Heart right ventricle (tissue), 16 donors: ENCODE measurements around the gene ADRB1. TPM values are rescaled to one million over a fixed set of nuclear protein-coding genes. Genes with fewer than 3 reads are reported as not detected.

Source experiments
- ATAC-seq, 8 donors: fragments of 200-7000 bp; cut with Tn5 transposase; one replicate each; pipeline ENCODE4 v1.9.1; 2020; ENCODE audit warnings: mild to moderate bottlenecking in 8 of 8, moderate library complexity in 8 of 8, moderate number of reproducible peaks in 1 of 8
- DNase-seq, 2 donors: peaks; one replicate each; pipeline ENCODE4 v3.0.0-alpha.2; 2020
- H3K27ac ChIP-seq, 10 donors: fragments of 200-600 bp; sonication (generic) in 2 of 10; one replicate each; pipeline versions ENCODE4 v1.5.0 to v1.8.0; 2020 to 2022; ENCODE audit warnings: mild to moderate bottlenecking in 3 of 10
- H3K27me3 ChIP-seq, 7 donors: fragments of 200-600 bp; one replicate each; pipeline ENCODE4 v1.8.0; 2021 to 2022; ENCODE audit warnings: mild to moderate bottlenecking in 2 of 7
- H3K36me3 ChIP-seq, 9 donors: fragments of 200-600 bp; sonication (generic) in 1 of 9; one replicate each; pipeline versions ENCODE4 v1.5.0 to v1.8.0; 2020 to 2022; ENCODE audit warnings: mild to moderate bottlenecking in 2 of 9
- H3K4me1 ChIP-seq, 9 donors: fragments of 200-600 bp; sonication (generic) in 1 of 9; one replicate each; pipeline versions ENCODE4 v1.5.0 to v1.8.0; 2020 to 2022; ENCODE audit warnings: mild to moderate bottlenecking in 4 of 9
- H3K4me3 ChIP-seq, 10 donors: fragments of 200-600 bp; sonication (generic) in 2 of 10; one replicate each; pipeline versions ENCODE4 v1.5.0 to v1.8.0; 2020 to 2022; ENCODE audit warnings: mild to moderate bottlenecking in 7 of 10, moderate library complexity in 2 of 10
- H3K9me3 ChIP-seq, 11 donors: fragments of 200-600 bp in 10 of 11; sonication (generic) in 2 of 11; one replicate each; pipeline versions ENCODE4 v1.5.0 to v1.8.0; 2013 to 2022; ENCODE audit warnings: mild to moderate bottlenecking in 2 of 11, control low read depth in 1 of 11, moderate library complexity in 1 of 11
- WGBS, 2 donors: extraction: QIAGEN DNeasy Blood & Tissue Kit; methylation state at CpG; one replicate each; pipeline ENCODE4 v1.1.7; 2013; ENCODE audit warnings: inconsistent platforms in 1 of 2; 5-methylcytosine and 5-hydroxymethylcytosine counted together
- intact Hi-C, 10 donors: fragments of 100-400 bp; cut with DNase I; formaldehyde crosslinking; loops; one replicate each; pipeline versions ENCODE4 v1.11.1 to v1.14.2; 2022
- polyA plus RNA-seq, 2 donors: library from polyadenylated mRNA; stranded (reverse); fragments of 200-250 nt; gene quantifications; one replicate each; pipeline ENCODE4 v1.2.3, GENCODE V29; 2013
- total RNA-seq, 10 donors: library from RNA; stranded (reverse); fragmentation: NEBNext Ultra II Directional in 3 of 10; extraction: Animal tissue kit (Norgen Biotek cat#: 25700) in 3 of 10; gene quantifications; one replicate each; pipeline versions ENCODE4 v1.2.1 to v1.2.4, GENCODE V29; 2021 to 2023
- TF ChIP-seq, protein P1 (sequence below), 9 donors: fragments of 200-600 bp; sonication (generic) in 2 of 9; IDR thresholded peaks; one replicate each; pipeline versions ENCODE4 v1.5.0 to v1.8.0; 2021 to 2022; ENCODE audit warnings: antibody characterized with exemption in 9 of 9, mild to moderate bottlenecking in 5 of 9, moderate library complexity in 1 of 9
- donor health status: Arrhythmogenic right ventricular cardiomyopathy.
- donor health status: ischemic (EF 13 %, LVEDD 7.1; RV severe dilation, severe dysfunction).
- donor health status: healthy with polysubstance abuse.
- donor health status: DM: no; HTN: yes; CAD: no.
- donor health status: DM: no; HTN: no; CAD: no.
- donor health status: ischemic (EF 25% LVEDD 6.9; RV normal size, moderate dysfunction).
- donor health status: ischemic (EF 25% LVEDD 5.7; RV mildly dilated, moderate dysfunction).
- donor health status: healthy.
- donor health status: DM: yes; HTN: yes; CAD: no.
- donor health status: Ischemic cardiomyopathy.
- donor health status: ischemic (EF 35%, LVEDD 5.7; RV mildly dilated, moderate dysfunction).
- donor health status: nonischemic (EF 11% LVEDD 7.7; RV severe dilation, severe dysfunction).
- donor health status: DM: yes; HTN: yes; CAD: no.
- donor health status: PGD.
- donor health status: ischemic (EF 29% LVEDD 5.4; RV normal size, mild dysfunction).
- donor health status: nonischemic (EF 23%, LVEDD 6.1; RV moderate dilation, normal function).

ADRB1 gene
- total and polyA plus RNA-seq, 12 donors, result 4.7 to 98.7 (median 36.0) TPM

DNA sequence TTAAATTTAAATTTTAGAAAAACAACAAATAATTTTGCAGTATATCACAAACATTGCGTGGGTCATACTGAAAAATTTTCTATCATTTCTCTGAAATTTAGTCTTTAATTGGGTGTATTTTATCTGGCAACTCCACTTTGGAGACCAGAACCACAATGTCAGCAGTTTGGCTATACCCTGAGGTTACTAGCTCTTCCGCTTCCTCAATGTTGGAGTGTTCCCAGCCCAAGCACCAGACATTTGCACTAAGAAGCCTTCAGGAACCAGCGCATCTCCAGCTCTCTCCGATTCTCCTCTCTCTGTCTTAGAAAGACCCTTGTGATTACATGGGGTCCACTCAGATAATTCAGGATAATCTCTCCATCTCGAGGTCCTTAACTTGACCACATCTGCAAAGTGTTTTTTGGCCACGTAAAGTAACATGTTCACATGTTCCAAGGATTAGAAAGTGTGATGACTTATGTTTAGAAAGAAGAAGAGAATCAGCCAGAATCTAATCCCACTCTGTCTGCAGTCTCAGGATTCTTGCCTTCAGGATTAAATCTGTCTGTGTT is 43.1 kb upstream of the ADRB1 start:
- Histone ChIP-seq H3K4me3 (no peak overlapping the region), H3K27me3 (no peaks in the 10 kb centered on the region), H3K27ac (no peak overlapping the region), H3K36me3 (no peaks in the 10 kb centered on the region), H3K4me1 (peaks cover 0 to 40% (median 0%) of the 10 kb centered on the region in 9 donors), H3K9me3 (no peaks in the 10 kb centered on the region)
- WGBS, 2 donors, result 90 to 94% methylated on average over 6 of the region's 6 CpGs
- intact Hi-C loops, result no loop called here
- DNase-seq (no peak), ATAC-seq (peak in 3 of 8 donors; percentile 37 to 43 (median 38))
- TF ChIP-seq, protein P1, sequence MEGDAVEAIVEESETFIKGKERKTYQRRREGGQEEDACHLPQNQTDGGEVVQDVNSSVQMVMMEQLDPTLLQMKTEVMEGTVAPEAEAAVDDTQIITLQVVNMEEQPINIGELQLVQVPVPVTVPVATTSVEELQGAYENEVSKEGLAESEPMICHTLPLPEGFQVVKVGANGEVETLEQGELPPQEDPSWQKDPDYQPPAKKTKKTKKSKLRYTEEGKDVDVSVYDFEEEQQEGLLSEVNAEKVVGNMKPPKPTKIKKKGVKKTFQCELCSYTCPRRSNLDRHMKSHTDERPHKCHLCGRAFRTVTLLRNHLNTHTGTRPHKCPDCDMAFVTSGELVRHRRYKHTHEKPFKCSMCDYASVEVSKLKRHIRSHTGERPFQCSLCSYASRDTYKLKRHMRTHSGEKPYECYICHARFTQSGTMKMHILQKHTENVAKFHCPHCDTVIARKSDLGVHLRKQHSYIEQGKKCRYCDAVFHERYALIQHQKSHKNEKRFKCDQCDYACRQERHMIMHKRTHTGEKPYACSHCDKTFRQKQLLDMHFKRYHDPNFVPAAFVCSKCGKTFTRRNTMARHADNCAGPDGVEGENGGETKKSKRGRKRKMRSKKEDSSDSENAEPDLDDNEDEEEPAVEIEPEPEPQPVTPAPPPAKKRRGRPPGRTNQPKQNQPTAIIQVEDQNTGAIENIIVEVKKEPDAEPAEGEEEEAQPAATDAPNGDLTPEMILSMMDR (IDR thresholded peaks at IDR 0.05), result no peak

DNA sequence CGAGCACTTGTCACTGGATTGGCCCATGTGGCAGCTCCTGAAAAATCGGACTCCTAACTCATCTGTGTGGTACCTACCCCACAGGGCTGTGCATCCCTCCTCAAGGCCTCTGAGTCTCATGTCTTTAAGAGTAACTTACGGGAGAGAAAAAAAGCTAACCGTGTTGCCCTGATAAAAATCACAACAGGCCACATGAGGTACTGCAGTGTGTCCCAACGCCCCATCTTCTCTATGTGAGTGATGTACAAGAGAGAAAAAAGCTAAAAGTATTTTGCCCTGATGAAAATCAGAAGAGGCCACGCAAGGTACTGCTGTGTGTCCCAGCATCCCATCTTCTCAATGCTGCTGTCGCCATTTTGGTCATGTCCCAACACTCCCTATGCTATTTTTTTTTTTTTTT is 41.2 kb upstream of the ADRB1 start:
- WGBS, 2 donors, result 82 to 84% methylated on average over 7 of the region's 7 CpGs
- intact Hi-C loops, result no loop called here

DNA sequence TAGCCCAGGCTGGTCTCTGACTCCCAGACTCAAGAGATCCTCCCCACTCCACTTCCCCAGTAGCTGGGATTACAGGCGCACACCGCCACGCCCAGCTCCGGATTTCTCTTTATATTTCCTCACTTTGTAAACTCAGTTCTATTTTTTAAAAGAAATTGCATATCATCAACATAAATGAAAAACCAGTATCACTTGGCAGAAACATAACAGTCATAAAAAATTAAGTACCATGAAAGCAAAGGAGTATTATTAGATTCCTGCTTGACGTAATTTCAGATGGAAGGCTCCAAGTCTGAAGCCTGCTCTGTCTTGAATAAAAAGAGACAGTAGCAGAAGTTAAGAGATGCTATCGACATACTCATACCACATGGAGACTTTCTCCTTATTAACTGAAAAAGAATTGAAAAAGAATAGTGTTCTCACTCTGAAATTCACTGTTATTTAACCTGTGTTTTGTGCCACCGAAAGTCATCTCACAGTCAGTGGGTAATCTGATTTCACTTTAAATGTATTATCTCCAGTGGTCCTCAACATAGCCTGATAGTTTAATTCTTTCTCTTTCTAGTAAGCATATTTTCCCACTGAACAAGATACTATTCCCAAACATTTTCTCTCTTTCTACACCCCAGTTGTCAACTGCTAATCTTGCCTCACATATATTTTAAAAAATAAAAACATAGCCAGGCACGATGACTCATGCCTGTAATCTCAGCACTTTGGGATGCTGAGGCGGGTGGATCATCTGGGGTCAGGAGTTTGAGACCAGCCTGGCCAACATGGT is 40.3 kb upstream of the ADRB1 start:
- Histone ChIP-seq H3K27me3 (no peaks in the 10 kb centered on the region), H3K36me3 (no peaks in the 10 kb centered on the region), H3K4me1 (peaks cover 0 to 30% (median 0%) of the 10 kb centered on the region in 9 donors), H3K27ac (no peak overlapping the region), H3K9me3 (no peaks in the 10 kb centered on the region), H3K4me3 (no peak overlapping the region)
- ATAC-seq (no peak), DNase-seq (no peak)
- WGBS, 2 donors, result 89 to 92% methylated on average over 9 of the region's 9 CpGs
- intact Hi-C loops, result no loop called here
- TF ChIP-seq, protein P1 (IDR thresholded peaks at IDR 0.05), result no peak

More for the DNA sequence above, 41.2 kb upstream of the ADRB1 start:
- H3K27ac ChIP-seq, result no peak overlapping the region
- no peak for ATAC-seq
- TF ChIP-seq, protein P1 (IDR thresholded peaks at IDR 0.05), result peak in 1 of 9 donors; percentile 24
- no peaks in the 10 kb centered on the region for H3K9me3 ChIP-seq
- H3K27me3 ChIP-seq, result no peaks in the 10 kb centered on the region
- H3K4me3 ChIP-seq, result no peak overlapping the region
- no peak for DNase-seq
- no peaks in the 10 kb centered on the region for H3K36me3 ChIP-seq
- peaks cover 0 to 34% (median 0%) of the 10 kb centered on the region in 9 donors for H3K4me1 ChIP-seq

DNA sequence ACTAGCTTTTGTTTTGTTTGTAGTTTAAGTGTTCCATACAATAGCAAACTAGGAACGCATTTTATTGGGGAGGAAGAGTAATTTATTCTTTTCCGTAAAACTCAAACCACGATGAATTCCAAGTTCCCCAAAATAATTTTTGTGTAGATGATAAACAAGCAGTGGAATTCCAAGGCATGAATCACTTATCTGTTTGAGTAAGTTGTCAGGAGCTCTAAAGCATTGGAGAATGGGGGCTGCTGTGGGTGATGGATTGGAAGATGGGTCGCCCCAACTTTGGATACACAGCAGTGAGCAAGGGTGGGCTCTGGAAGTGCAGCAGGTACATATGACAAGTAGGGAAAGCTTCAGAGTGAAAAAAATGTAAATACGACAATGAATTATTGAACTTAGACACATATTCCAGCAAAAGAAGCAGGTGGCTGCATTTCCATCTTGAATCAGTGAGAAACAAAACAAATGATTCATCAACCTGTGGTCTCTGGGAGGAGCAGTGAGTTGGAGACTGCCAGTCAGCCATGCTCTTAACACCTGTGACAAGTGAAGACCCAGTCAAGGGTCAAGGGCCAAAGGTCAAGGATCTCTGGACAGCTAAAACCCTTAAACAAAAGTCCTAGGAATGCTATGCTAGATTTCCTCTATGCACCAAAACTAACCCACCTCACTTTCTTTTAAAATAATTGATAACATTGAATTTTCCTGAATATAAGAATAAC is 34.2 kb upstream of the ADRB1 start:
- H3K4me3 ChIP-seq, result no peak overlapping the region
- no peak overlapping the region for H3K27ac ChIP-seq
- no peaks in the 10 kb centered on the region for H3K36me3 ChIP-seq
- 85 to 86% methylated on average over 5 of the region's 5 CpGs for WGBS, 2 donors
- TF ChIP-seq, protein P1 (IDR thresholded peaks at IDR 0.05), result no peak
- intact Hi-C loops, result no loop called here
- H3K4me1 ChIP-seq, result no peaks in the 10 kb centered on the region
- ATAC-seq (no peak), DNase-seq (no peak)
- no peaks in the 10 kb centered on the region for H3K27me3 ChIP-seq
- no peaks in the 10 kb centered on the region for H3K9me3 ChIP-seq
